Measurements from ENCODE around the gene PARP16. TPM values are rescaled to one million over a fixed set of nuclear protein-coding genes. Genes with fewer than 3 reads are reported as not detected.

PARP16 gene
- total RNA-seq, 2 experiments from 2014 or later: 11.7 to 19.7 TPM

DNA sequence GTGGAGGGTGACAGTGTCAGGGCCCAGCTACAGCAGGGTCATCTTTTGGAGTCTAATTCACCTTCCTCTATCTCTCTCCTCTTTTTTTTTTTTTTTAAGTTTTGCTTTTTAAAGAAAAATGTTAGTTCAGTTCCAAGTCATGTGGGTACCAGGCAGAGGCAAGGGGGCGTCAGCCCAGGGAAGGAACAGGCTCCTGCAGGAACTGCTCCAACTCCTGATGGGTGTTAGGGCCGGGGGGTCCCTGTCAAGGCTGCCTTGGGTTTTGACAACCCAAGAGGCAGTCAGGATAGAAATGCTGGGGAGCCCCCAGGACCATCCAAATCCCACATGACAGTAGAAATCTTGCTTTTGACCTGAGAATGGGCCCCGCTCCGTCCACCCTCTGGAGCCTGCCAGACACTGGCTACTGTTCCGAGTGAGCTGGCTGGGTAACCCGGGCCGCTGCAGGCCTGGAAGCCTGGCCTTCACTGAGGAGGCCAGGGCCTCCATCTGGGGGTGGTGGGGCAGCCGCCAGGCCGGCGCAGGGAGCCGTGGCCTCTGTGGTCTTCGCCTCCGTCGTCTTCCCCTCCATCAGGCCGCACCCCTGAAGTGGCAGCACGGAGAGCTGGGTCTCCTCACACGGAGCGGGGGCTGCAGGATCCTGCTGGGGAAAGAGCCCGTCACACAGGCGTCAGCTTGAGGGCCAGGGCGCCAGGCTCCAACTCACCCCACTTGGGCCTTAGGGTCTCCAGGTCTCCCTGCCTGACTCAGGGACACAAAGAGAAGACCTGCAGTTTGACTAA is 42.0 kb upstream of the PARP16 start:
- H3K27me3 Mint-ChIP-seq: peaks cover 4% of the 10 kb centered on the region
- no peak overlapping the region for H3K4me3 Mint-ChIP-seq
- H3K4me1 Mint-ChIP-seq: no peaks in the 10 kb centered on the region
- no peak for DNase-seq
- H3K27ac Mint-ChIP-seq: no peak overlapping the region
- H3K36me3 Mint-ChIP-seq: no peaks in the 10 kb centered on the region
- CTCF ChIA-PET: interaction anchor here (2.3 kb wide), 1 partner anchor 57 kb away, joined by 8 read pairs; no protein-coding TSS in a partner anchor
- H3K9me3 Mint-ChIP-seq (ENCODE audit: low read depth): no peaks in the 10 kb centered on the region
- ATAC-seq: no peak

DNA sequence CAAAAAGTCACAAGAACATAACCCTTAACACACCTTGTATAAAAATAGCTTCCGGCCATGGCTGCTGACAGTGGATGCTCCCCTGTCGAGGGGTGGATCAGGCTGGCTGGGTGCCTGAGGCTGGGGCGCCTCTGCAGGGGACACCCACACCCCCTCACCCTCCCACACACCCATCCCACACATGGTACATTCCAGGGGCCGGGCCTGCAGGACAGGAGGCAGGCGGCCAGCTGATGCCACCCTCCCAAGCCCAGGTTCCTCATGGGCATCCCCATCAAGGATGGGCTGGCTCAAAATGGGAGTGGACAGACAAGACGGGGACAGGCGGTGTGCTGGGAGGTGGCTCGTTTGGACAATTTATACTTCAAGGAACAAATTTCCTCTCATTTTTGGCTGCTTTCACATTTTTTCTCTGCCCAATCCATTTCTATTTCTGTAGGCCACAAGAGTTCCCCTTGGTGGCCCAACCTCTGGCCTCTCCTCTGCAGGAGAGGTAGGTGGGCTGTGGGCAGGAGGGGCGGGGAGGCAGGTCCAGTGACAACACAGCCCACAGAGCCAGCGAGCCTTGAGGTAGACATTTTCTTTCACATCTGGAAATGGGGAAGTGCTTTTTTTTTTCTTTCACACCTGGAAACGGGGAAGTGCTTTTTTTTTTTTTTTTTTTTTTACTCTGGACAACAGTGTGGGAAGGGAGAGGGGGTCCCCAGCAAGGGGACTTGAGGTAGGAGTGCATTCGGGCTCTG is 41.1 kb upstream of the PARP16 start:
- H3K4me3 Mint-ChIP-seq: no peak overlapping the region
- ATAC-seq (no peak), DNase-seq (no peak)
- no peaks in the 10 kb centered on the region for H3K9me3 Mint-ChIP-seq (ENCODE audit: low read depth)
- H3K27me3 Mint-ChIP-seq: peaks cover 4% of the 10 kb centered on the region
- H3K27ac Mint-ChIP-seq: no peak overlapping the region
- no peaks in the 10 kb centered on the region for H3K36me3 Mint-ChIP-seq
- H3K4me1 Mint-ChIP-seq: no peaks in the 10 kb centered on the region
- CTCF ChIA-PET: interaction anchor here (1.0 to 2.3 kb wide), 3 partner anchors 9 to 57 kb away, joined by 4 to 8 read pairs (median 5); partner anchors contain the start of gene IGDCC3

DNA sequence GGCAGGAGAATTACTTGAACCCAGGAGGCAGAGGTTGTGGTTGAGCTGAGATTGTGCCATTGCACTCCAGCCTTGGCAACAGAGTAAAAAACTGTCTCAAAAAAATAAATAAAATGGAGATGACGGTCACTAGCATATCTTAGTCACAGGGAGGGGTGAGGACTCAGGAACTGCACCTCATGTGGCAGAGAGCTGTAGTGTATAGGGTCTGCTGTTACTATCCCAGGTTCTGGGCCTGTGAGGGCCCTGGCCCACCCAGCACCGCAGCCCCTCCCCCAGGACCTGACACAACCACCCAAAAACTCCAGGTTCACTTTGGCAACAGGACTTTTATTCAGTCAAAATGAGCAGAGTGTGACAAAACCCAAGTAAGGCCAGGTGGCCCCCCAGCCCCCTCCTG is 40.1 kb upstream of the PARP16 start:
- H3K4me1 Mint-ChIP-seq: no peaks in the 10 kb centered on the region
- H3K27ac Mint-ChIP-seq: no peak overlapping the region
- no peaks in the 10 kb centered on the region for H3K9me3 Mint-ChIP-seq (ENCODE audit: low read depth)
- H3K4me3 Mint-ChIP-seq: no peak overlapping the region
- ATAC-seq: no peak
- DNase-seq: no peak
- H3K27me3 Mint-ChIP-seq: peaks cover 11% of the 10 kb centered on the region
- CTCF ChIA-PET: interaction anchor here (0.7 to 2.3 kb wide), 4 partner anchors 8 to 74 kb away, joined by 3 to 8 read pairs (median 4); partner anchors contain the start of gene IGDCC3
- no peaks in the 10 kb centered on the region for H3K36me3 Mint-ChIP-seq

DNA sequence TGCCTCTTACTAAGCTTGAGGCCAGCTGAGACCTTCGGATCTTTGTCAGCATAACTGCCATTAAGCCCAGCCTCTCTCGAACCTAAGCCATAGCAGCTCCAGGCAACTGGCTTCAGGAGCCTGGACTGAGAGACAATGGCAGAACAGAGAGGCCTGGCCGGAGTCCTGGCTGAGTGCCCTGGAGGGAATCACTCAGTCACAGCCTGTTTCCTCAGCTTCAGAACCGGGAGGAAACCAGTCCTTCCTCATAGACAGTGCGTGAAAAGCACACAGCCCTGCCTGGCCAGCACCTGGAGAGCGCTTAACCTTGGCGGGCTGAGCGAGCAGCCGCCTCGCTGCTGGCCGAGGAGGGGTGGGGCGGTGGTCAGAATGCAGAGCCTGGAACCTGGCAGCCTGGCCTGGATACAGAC is 39.4 kb upstream of the PARP16 start:
- CTCF ChIA-PET: interaction anchor here (2.3 kb wide), 1 partner anchor 59 kb away, joined by 8 read pairs; no protein-coding TSS in a partner anchor
- H3K27ac Mint-ChIP-seq: no peak overlapping the region
- H3K9me3 Mint-ChIP-seq (ENCODE audit: low read depth): no peaks in the 10 kb centered on the region

GRCh38 chr15:65323071-65323511 is 36.4 kb upstream of the PARP16 start:
- DNase-seq: no peak
- Mint-ChIP-seq H3K27me3 (peaks cover 24% of the 10 kb centered on the region), H3K4me3 (no peak overlapping the region), H3K36me3 (no peaks in the 10 kb centered on the region), H3K9me3 (ENCODE audit: low read depth) (no peaks in the 10 kb centered on the region), H3K4me1 (no peaks in the 10 kb centered on the region), H3K27ac (no peak overlapping the region)
- no peak for ATAC-seq
- CTCF ChIA-PET: interaction anchor here (1.0 to 11.0 kb wide), 2 partner anchors 17 to 61 kb away, joined by 3 to 161 read pairs; no protein-coding TSS in a partner anchor

More for the DNA sequence above, 39.4 kb upstream of the PARP16 start:
- DNase-seq (no peak), ATAC-seq (no peak)
- Mint-ChIP-seq H3K27me3 (peaks cover 17% of the 10 kb centered on the region), H3K4me1 (no peaks in the 10 kb centered on the region), H3K36me3 (no peaks in the 10 kb centered on the region), H3K4me3 (no peak overlapping the region)

DNA sequence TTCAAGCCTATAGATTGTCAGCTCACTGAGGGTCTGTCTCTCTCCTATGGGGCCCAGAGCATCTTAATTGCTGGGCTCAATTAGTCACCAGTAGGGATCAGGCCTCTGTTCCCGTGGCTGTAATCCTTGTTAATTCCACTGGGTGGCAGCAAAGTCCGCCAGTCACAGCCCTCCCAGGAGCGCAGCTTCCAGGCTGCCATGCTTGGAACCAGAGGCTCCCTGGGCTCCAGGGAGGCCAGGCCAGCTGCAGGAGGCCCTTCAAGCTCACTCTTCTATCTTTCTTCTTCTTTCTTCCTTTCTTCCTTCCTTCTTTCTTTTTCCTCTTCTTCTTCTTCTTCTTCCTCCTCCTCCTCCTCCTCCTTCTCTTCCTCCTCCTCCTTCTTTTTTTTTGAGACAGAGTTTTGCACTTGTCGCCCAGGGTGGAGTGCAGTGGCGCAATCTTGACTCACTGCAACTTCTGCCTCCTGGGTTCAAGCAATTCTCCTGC is 32.2 kb upstream of the PARP16 start:
- Mint-ChIP-seq H3K4me1 (no peaks in the 10 kb centered on the region), H3K9me3 (ENCODE audit: low read depth) (no peaks in the 10 kb centered on the region), H3K4me3 (no peak overlapping the region), H3K27ac (no peak overlapping the region), H3K27me3 (peaks cover 20% of the 10 kb centered on the region), H3K36me3 (no peaks in the 10 kb centered on the region)
- CTCF ChIA-PET: interaction anchor here (0.7 to 11.0 kb wide), 21 partner anchors 8 to 242 kb away, joined by 3 to 161 read pairs (median 3); partner anchors contain the start of gene CLPX
- DNase-seq (peak; percentile 84), ATAC-seq (peak; percentile 96)

GRCh38 chr15:65312400-65312916 is 25.8 kb upstream of the PARP16 start:
- no peak overlapping the region for H3K4me3 Mint-ChIP-seq

GRCh38 chr15:65311760-65312159 is 25.1 kb upstream of the PARP16 start:
- peaks cover under 1% of the 10 kb centered on the region for H3K4me1 Mint-ChIP-seq
- CTCF ChIA-PET: no interaction called here
- peaks cover 3% of the 10 kb centered on the region for H3K27me3 Mint-ChIP-seq
- no peaks in the 10 kb centered on the region for H3K9me3 Mint-ChIP-seq (ENCODE audit: low read depth)
- ATAC-seq (no peak), DNase-seq (no peak)
- H3K27ac Mint-ChIP-seq: no peak overlapping the region
- H3K36me3 Mint-ChIP-seq: no peaks in the 10 kb centered on the region
- H3K4me3 Mint-ChIP-seq: no peak overlapping the region

More at GRCh38 chr15:65312400-65312916, 25.8 kb upstream of the PARP16 start:
- no peaks in the 10 kb centered on the region for H3K4me1 Mint-ChIP-seq
- no peak for DNase-seq
- ATAC-seq: no peak
- CTCF ChIA-PET: interaction anchor here (1.5 kb wide), 1 partner anchor 73 kb away, joined by 8 read pairs; no protein-coding TSS in a partner anchor
- H3K27me3 Mint-ChIP-seq: peaks cover 3% of the 10 kb centered on the region
- H3K27ac Mint-ChIP-seq: no peak overlapping the region
- no peaks in the 10 kb centered on the region for H3K9me3 Mint-ChIP-seq (ENCODE audit: low read depth)
- H3K36me3 Mint-ChIP-seq: no peaks in the 10 kb centered on the region

- Mint-ChIP-seq H3K4me1 (peaks cover 9% of the 10 kb centered on the region), H3K27me3 (peaks cover 9% of the 10 kb centered on the region)
- CTCF ChIA-PET: interaction anchor here (1.6 to 1.9 kb wide), 2 partner anchors 10 to 74 kb away, joined by 5 to 11 read pairs; no protein-coding TSS in a partner anchor
Measured at GRCh38 chr15:65310431-65311137, 23.9 kb upstream of the PARP16 start.

DNA sequence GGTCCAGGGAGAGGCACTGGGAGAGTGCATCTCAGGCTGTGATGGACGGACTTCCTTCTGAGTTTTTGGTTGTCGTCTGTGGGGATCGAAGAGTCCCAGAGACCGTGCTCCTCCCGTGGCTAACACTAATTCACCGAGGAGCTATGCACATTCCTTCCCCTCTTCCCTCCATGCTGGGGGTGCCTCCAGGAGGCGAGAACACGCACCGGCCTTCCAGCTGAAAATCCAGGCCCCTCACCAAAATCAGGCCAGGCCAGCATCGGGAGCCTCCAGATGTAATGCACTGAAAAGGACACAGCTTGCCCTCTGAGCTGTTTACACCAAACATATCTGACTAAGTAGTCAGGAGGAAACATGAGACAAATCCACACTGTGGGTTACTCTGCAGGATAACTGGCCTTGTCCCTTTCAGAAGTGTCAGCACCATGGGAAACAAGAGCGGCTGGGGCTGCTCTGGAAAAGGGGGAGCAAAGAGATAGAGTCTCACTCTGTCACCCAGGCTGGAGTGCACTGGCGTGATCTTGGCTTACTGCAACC is 23.3 kb upstream of the PARP16 start:
- Mint-ChIP-seq H3K27me3 (peaks cover 9% of the 10 kb centered on the region), H3K4me3 (no peak overlapping the region), H3K4me1 (peaks cover 14% of the 10 kb centered on the region), H3K27ac (no peak overlapping the region), H3K9me3 (ENCODE audit: low read depth) (no peaks in the 10 kb centered on the region), H3K36me3 (no peaks in the 10 kb centered on the region)
- ATAC-seq (no peak), DNase-seq (no peak)
- CTCF ChIA-PET: interaction anchor here (1.6 to 1.9 kb wide), 2 partner anchors 10 to 75 kb away, joined by 5 to 11 read pairs; no protein-coding TSS in a partner anchor

More at GRCh38 chr15:65310431-65311137, 23.9 kb upstream of the PARP16 start:
- no peak for ATAC-seq
- DNase-seq: no peak
- Mint-ChIP-seq H3K4me3 (no peak overlapping the region), H3K27ac (no peak overlapping the region), H3K36me3 (no peaks in the 10 kb centered on the region), H3K9me3 (ENCODE audit: low read depth) (no peaks in the 10 kb centered on the region)

- H3K4me3 Mint-ChIP-seq: no peak overlapping the region
- H3K27ac Mint-ChIP-seq: no peak overlapping the region
- ATAC-seq (no peak), DNase-seq (no peak)
- H3K9me3 Mint-ChIP-seq (ENCODE audit: low read depth): no peaks in the 10 kb centered on the region
- H3K4me1 Mint-ChIP-seq: peaks cover 25% of the 10 kb centered on the region
- CTCF ChIA-PET: interaction anchor here (0.7 to 0.9 kb wide), 2 partner anchors 11 to 77 kb away, joined by 3 read pairs; no protein-coding TSS in a partner anchor
- peaks cover 9% of the 10 kb centered on the region for H3K27me3 Mint-ChIP-seq
- no peaks in the 10 kb centered on the region for H3K36me3 Mint-ChIP-seq
Measured at GRCh38 chr15:65307978-65308377, 21.3 kb upstream of the PARP16 start.

DNA sequence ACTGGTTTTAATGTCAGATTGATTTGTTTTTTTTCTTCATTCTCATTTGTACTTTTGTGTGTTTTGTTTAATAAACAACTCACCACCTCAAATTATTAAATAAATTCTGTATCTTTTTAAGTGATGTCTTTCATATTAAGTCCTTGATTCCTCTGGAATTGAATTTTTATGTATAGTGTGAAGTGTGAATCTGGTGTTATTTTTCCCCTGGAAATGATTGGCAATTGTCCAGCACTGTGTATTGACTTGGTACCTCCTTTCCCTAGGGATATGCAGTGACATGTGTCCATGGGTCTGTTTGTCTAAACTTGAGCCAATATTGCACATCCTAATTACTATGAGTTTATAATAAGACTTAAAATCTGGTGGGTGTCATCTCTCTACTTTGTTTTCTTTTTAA is 19.9 kb upstream of the PARP16 start:
- no peak for ATAC-seq
- peak overlapping the region; percentile 56 for H3K27ac Mint-ChIP-seq
- H3K4me3 Mint-ChIP-seq: no peak overlapping the region

More for the DNA sequence above, 19.9 kb upstream of the PARP16 start:
- no peaks in the 10 kb centered on the region for H3K9me3 Mint-ChIP-seq (ENCODE audit: low read depth)
- H3K27me3 Mint-ChIP-seq: peaks cover 6% of the 10 kb centered on the region
- peaks cover 28% of the 10 kb centered on the region for H3K4me1 Mint-ChIP-seq
- no peak for DNase-seq
- no peaks in the 10 kb centered on the region for H3K36me3 Mint-ChIP-seq
- CTCF ChIA-PET: interaction anchor here (0.7 to 2.3 kb wide), 5 partner anchors 9 to 158 kb away, joined by 3 to 11 read pairs (median 3); no protein-coding TSS in a partner anchor
